HepG2 (cell line): ENCODE data around the gene NUP133.

Source experiments
- ATF7 ChIP-seq, 2 experiments: fragments of 450-650 bp in 1 of 2; sonication (generic) in 1 of 2; formaldehyde crosslinking in 1 of 2; IDR thresholded peaks; 2 replicates each; pipeline versions ENCODE4 v1.4.0 to v1.6.1; 2016 to 2020; ENCODE audit warnings: antibody characterized with exemption in 1 of 2, mild to moderate bottlenecking in 1 of 2, missing genetic modification reagents in 1 of 2
- MED1 ChIP-seq: sonication (generic); formaldehyde crosslinking; IDR thresholded peaks from 2 replicates; pipeline ENCODE4 v1.4.0; 2020; ENCODE audit warnings: missing genetic modification reagents
- POLR2A ChIP-seq, 2 experiments: IDR thresholded peaks; 2 replicates each; pipeline ENCODE4 v1.6.1; 2011; ENCODE audit warnings: low read depth in 2 of 2, low read length in 2 of 2, mild to moderate bottlenecking in 1 of 2, moderate library complexity in 1 of 2; ENCODE audit not compliant: insufficient read depth in 1 of 2
- SNRNP70 ChIP-seq: fragments of 200-400 bp; formaldehyde crosslinking; IDR thresholded peaks from 2 replicates; pipeline ENCODE4 v1.6.1; 2017; ENCODE audit warnings: mild to moderate bottlenecking, low read depth, low read length, moderate library complexity
- ZBTB34 ChIP-seq: sonication (generic); formaldehyde crosslinking; IDR thresholded peaks from 2 replicates; pipeline ENCODE4 v1.8.0; 2022; ENCODE audit warnings: mild to moderate bottlenecking, missing genetic modification reagents
- ZNF512B ChIP-seq: sonication (generic); formaldehyde crosslinking; IDR thresholded peaks from 2 replicates; pipeline ENCODE4 v1.5.1; 2020; ENCODE audit warnings: missing genetic modification reagents, mild to moderate bottlenecking, borderline replicate concordance
- TF ChIP-seq, protein P1 (sequence below): sonication (generic); formaldehyde crosslinking; IDR thresholded peaks from 2 replicates; pipeline ENCODE4 v1.5.0; 2020; ENCODE audit warnings: mild to moderate bottlenecking, missing genetic modification reagents, moderate library complexity

DNA sequence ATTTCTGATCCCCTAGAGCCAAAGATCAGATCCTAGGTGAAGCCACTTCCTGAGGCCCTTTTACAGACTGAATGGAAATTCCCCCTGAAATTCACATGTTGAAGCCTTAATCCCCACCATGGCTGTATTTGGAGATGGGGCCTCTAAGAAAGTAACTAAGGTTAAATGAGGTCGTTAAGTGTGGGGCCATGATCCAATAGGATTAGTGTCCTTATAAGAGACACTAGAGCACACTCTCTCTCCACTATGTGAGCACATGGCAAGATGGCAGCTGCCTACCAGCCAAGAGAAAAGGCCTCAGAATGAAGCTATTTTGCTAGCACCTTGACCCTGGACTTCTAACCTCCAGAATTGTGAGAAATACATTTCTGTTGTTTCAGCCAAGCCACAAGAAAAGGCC is 36.4 kb upstream of the NUP133 start:
- TF ChIP-seq MED1 (CRISPR knock-in tag) (no peak), POLR2A (IDR thresholded peaks at IDR 0.05; ENCODE audit: insufficient read depth in 1 of 2, low read depth in 2 of 2, low read length in 2 of 2) (no peak), ZNF512B (no peak), ATF7 (IDR thresholded peaks at IDR 0.05) (no peak), ATF7 (CRISPR knock-in tag; IDR thresholded peaks at IDR 0.05) (no peak), ZBTB34 (CRISPR knock-in tag) (no peak), SNRNP70 (no peak)
- TF ChIP-seq, protein P1, sequence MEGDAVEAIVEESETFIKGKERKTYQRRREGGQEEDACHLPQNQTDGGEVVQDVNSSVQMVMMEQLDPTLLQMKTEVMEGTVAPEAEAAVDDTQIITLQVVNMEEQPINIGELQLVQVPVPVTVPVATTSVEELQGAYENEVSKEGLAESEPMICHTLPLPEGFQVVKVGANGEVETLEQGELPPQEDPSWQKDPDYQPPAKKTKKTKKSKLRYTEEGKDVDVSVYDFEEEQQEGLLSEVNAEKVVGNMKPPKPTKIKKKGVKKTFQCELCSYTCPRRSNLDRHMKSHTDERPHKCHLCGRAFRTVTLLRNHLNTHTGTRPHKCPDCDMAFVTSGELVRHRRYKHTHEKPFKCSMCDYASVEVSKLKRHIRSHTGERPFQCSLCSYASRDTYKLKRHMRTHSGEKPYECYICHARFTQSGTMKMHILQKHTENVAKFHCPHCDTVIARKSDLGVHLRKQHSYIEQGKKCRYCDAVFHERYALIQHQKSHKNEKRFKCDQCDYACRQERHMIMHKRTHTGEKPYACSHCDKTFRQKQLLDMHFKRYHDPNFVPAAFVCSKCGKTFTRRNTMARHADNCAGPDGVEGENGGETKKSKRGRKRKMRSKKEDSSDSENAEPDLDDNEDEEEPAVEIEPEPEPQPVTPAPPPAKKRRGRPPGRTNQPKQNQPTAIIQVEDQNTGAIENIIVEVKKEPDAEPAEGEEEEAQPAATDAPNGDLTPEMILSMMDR (CRISPR knock-in tag), result no peak
